ENCODE measurements around the gene BBS9.

DNA sequence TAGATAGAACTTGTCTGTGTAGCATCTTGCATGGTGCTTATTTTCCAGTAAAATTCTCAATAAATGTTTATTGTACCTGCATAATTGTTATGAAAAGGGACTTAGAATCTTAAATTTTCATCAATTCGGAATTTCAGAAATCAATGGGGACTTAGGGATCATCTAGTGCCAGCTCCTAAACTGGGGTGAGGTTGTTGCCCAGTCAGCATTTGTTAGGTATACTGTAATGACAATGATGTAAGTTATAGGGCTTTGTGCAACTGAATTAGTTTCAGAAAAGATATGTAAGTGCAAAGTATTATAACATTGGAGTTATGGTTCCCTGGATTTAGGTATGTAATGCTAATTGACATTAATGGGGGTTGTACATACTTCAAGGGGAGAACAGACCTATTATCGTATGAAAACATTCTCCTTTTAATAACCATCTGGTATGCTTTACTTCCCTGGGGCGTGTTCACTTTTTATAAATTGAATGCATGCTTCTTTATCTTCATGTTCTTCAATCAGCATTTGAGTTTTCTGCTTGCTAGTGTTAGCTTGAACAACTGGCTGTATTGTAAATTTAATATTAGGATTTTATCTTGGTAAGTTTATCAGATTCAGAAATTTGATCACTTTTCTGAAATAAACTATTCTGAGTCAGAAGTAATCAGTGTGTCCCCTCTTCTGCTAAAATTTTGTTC lies 270.3 kb downstream of the BBS9 start:
- TF ChIP-seq SAP30 (IDR thresholded peaks at IDR 0.05; ENCODE audit: borderline replicate concordance, insufficient read depth, low read depth, low read length, poor library complexity, severe bottlenecking) (no peak), CBX8 (IDR thresholded peaks at IDR 0.05; ENCODE audit: borderline replicate concordance, extremely low read depth, low read depth, low read length, poor library complexity, severe bottlenecking) (no peak)

Measured in K562 (cell line).